ENCODE measurements around the gene USP2. TPM values are rescaled to one million over a fixed set of nuclear protein-coding genes. Genes with fewer than 3 reads are reported as not detected.
A peak's percentile ranks its signal among the peaks of the same experiment; 100 is the strongest.

The USP2 gene
- total RNA-seq, 2 experiments from 2014 or later, result 0.58 to 0.71 TPM

GRCh38 chr11:119375337-119376196 is 5.9 kb downstream of the USP2 start:
- Mint-ChIP-seq H3K36me3 (ENCODE audit: low read depth) (no peaks in the 10 kb centered on the region), H3K27ac (no peak overlapping the region), H3K4me1 (peaks cover 6% of the 10 kb centered on the region), H3K9me3 (ENCODE audit: low read depth) (no peaks in the 10 kb centered on the region), H3K4me3 (no peak overlapping the region), H3K27me3 (no peaks in the 10 kb centered on the region)
- no peak for ATAC-seq
- intact Hi-C loops (cut with DNase I, micrococcal nuclease), result no loop called here
- ChIA-PET CTCF (interaction anchor here (0.7 to 11.3 kb wide), 10 partner anchors 10 to 105 kb away, joined by 3 to 153 read pairs (median 4); partner anchors contain the start of gene C1QTNF5), POLR2A (interaction anchor here (0.7 kb wide), 1 partner anchor 756 kb away, joined by 3 read pairs; no protein-coding TSS in a partner anchor)
- DNase-seq, result no peak

GRCh38 chr11:119374632-119375336 is 6.7 kb downstream of the USP2 start:
- no peak overlapping the region for H3K4me3 Mint-ChIP-seq
- intact Hi-C loops (cut with DNase I, micrococcal nuclease), result loop anchor here (1.0 kb wide), 1 partner anchor 18 kb away; no protein-coding TSS in a partner anchor
- no peaks in the 10 kb centered on the region for H3K9me3 Mint-ChIP-seq (ENCODE audit: low read depth)
- CTCF ChIA-PET, result interaction anchor here (0.5 to 11.3 kb wide), 15 partner anchors 8 to 366 kb away, joined by 3 to 153 read pairs (median 4); no protein-coding TSS in a partner anchor
- no peak for DNase-seq
- no peaks in the 10 kb centered on the region for H3K27me3 Mint-ChIP-seq
- POLR2A ChIA-PET, result no interaction called here
- peaks cover 6% of the 10 kb centered on the region for H3K4me1 Mint-ChIP-seq
- no peak overlapping the region for H3K27ac Mint-ChIP-seq
- ATAC-seq, result no peak
- H3K36me3 Mint-ChIP-seq (ENCODE audit: low read depth), result no peaks in the 10 kb centered on the region

- no peak overlapping the region for H3K27ac Mint-ChIP-seq
- intact Hi-C loops (cut with DNase I, micrococcal nuclease), result loop anchor here (1.0 kb wide), 1 partner anchor 18 kb away; no protein-coding TSS in a partner anchor
- peaks cover 2% of the 10 kb centered on the region for H3K27me3 Mint-ChIP-seq
- no peaks in the 10 kb centered on the region for H3K9me3 Mint-ChIP-seq (ENCODE audit: low read depth)
- POLR2A ChIA-PET, result no interaction called here
- DNase-seq, result peak; percentile 71
- CTCF ChIA-PET, result interaction anchor here (0.5 to 11.3 kb wide), 18 partner anchors 9 to 366 kb away, joined by 3 to 153 read pairs (median 4); no protein-coding TSS in a partner anchor
- peak; percentile 55 for ATAC-seq
- H3K4me3 Mint-ChIP-seq, result no peak overlapping the region
- H3K4me1 Mint-ChIP-seq, result peaks cover 6% of the 10 kb centered on the region
- H3K36me3 Mint-ChIP-seq (ENCODE audit: low read depth), result no peaks in the 10 kb centered on the region
Observed at GRCh38 chr11:119373921-119374631, 7.4 kb downstream of the USP2 start.

GRCh38 chr11:119373059-119373920 is 8.2 kb downstream of the USP2 start:
- CTCF ChIA-PET, result interaction anchor here (0.5 to 11.3 kb wide), 13 partner anchors 9 to 216 kb away, joined by 3 to 153 read pairs (median 6); no protein-coding TSS in a partner anchor
- Mint-ChIP-seq H3K4me3 (no peak overlapping the region), H3K27me3 (peaks cover 4% of the 10 kb centered on the region), H3K27ac (no peak overlapping the region), H3K9me3 (ENCODE audit: low read depth) (no peaks in the 10 kb centered on the region), H3K4me1 (peaks cover 6% of the 10 kb centered on the region), H3K36me3 (ENCODE audit: low read depth) (no peaks in the 10 kb centered on the region)
- ATAC-seq (no peak), DNase-seq (no peak)
- POLR2A ChIA-PET, result no interaction called here
- intact Hi-C loops (cut with DNase I, micrococcal nuclease), result no loop called here

GRCh38 chr11:119372260-119373058 is 9.0 kb downstream of the USP2 start:
- DNase-seq, result no peak
- peaks cover 7% of the 10 kb centered on the region for H3K27me3 Mint-ChIP-seq
- CTCF ChIA-PET, result interaction anchor here (0.7 to 11.3 kb wide), 5 partner anchors 10 to 211 kb away, joined by 3 to 153 read pairs (median 6); no protein-coding TSS in a partner anchor
- H3K4me3 Mint-ChIP-seq, result no peak overlapping the region
- no peak overlapping the region for H3K27ac Mint-ChIP-seq
- H3K4me1 Mint-ChIP-seq, result peaks cover 6% of the 10 kb centered on the region
- no peaks in the 10 kb centered on the region for H3K36me3 Mint-ChIP-seq (ENCODE audit: low read depth)
- intact Hi-C loops (cut with DNase I, micrococcal nuclease), result no loop called here
- H3K9me3 Mint-ChIP-seq (ENCODE audit: low read depth), result no peaks in the 10 kb centered on the region
- no peak for ATAC-seq
- POLR2A ChIA-PET, result no interaction called here

GRCh38 chr11:119371778-119372182 is 9.7 kb downstream of the USP2 start:
- Mint-ChIP-seq H3K4me1 (peaks cover 6% of the 10 kb centered on the region), H3K9me3 (ENCODE audit: low read depth) (no peaks in the 10 kb centered on the region), H3K27ac (no peak overlapping the region), H3K36me3 (ENCODE audit: low read depth) (no peaks in the 10 kb centered on the region), H3K27me3 (peaks cover 7% of the 10 kb centered on the region), H3K4me3 (no peak overlapping the region)
- CTCF ChIA-PET, result interaction anchor here (1.7 to 4.9 kb wide), 2 partner anchors 14 to 34 kb away, joined by 6 to 45 read pairs; no protein-coding TSS in a partner anchor
- intact Hi-C loops (cut with DNase I, micrococcal nuclease), result no loop called here
- ATAC-seq, result no peak
- POLR2A ChIA-PET, result no interaction called here
- no peak for DNase-seq

- Mint-ChIP-seq H3K4me3 (no peak overlapping the region), H3K36me3 (ENCODE audit: low read depth) (no peaks in the 10 kb centered on the region), H3K4me1 (peaks cover 6% of the 10 kb centered on the region), H3K27ac (no peak overlapping the region), H3K27me3 (peaks cover 14% of the 10 kb centered on the region), H3K9me3 (ENCODE audit: low read depth) (no peaks in the 10 kb centered on the region)
- ATAC-seq (no peak), DNase-seq (no peak)
- POLR2A ChIA-PET, result no interaction called here
- CTCF ChIA-PET, result interaction anchor here (0.5 to 4.9 kb wide), 7 partner anchors 9 to 167 kb away, joined by 3 to 45 read pairs (median 8); partner anchors contain the start of gene USP2
- intact Hi-C loops (cut with DNase I, micrococcal nuclease), result no loop called here
Observed at GRCh38 chr11:119371067-119371601, 10.4 kb downstream of the USP2 start.

GRCh38 chr11:119370486-119371046 is 10.9 kb downstream of the USP2 start:
- CTCF ChIA-PET, result interaction anchor here (0.8 to 4.9 kb wide), 5 partner anchors 9 to 104 kb away, joined by 3 to 45 read pairs (median 8); partner anchors contain the start of gene USP2
- DNase-seq (no peak), ATAC-seq (peak; percentile 65)
- no peaks in the 10 kb centered on the region for H3K9me3 Mint-ChIP-seq (ENCODE audit: low read depth)
- H3K36me3 Mint-ChIP-seq (ENCODE audit: low read depth), result no peaks in the 10 kb centered on the region
- intact Hi-C loops (cut with DNase I, micrococcal nuclease), result no loop called here
- H3K27ac Mint-ChIP-seq, result no peak overlapping the region
- H3K4me1 Mint-ChIP-seq, result peaks cover 6% of the 10 kb centered on the region
- POLR2A ChIA-PET, result no interaction called here
- H3K4me3 Mint-ChIP-seq, result no peak overlapping the region
- peaks cover 15% of the 10 kb centered on the region for H3K27me3 Mint-ChIP-seq

GRCh38 chr11:119369132-119369925 is 12.2 kb downstream of the USP2 start:
- Mint-ChIP-seq H3K9me3 (ENCODE audit: low read depth) (no peaks in the 10 kb centered on the region), H3K27me3 (peaks cover 26% of the 10 kb centered on the region), H3K27ac (no peak overlapping the region), H3K4me3 (no peak overlapping the region), H3K36me3 (ENCODE audit: low read depth) (no peaks in the 10 kb centered on the region), H3K4me1 (peaks cover 9% of the 10 kb centered on the region)
- DNase-seq (no peak), ATAC-seq (no peak)
- intact Hi-C loops (cut with DNase I, micrococcal nuclease), result no loop called here
- POLR2A ChIA-PET, result interaction anchor here (0.9 kb wide), 1 partner anchor 31 kb away, joined by 3 read pairs; no protein-coding TSS in a partner anchor
- CTCF ChIA-PET, result interaction anchor here (1.5 to 4.9 kb wide), 5 partner anchors 8 to 105 kb away, joined by 4 to 45 read pairs (median 13); partner anchors contain the start of gene USP2
